Heart right ventricle (tissue), 16 donors: ENCODE results near the gene TEX101. TPM values are rescaled to one million over a fixed set of nuclear protein-coding genes. Genes with fewer than 3 reads are reported as not detected.

Source experiments
- ATAC-seq, 8 donors: fragments of 200-7000 bp; cut with Tn5 transposase; one replicate each; pipeline ENCODE4 v1.9.1; 2020; ENCODE audit warnings: mild to moderate bottlenecking in 8 of 8, moderate library complexity in 8 of 8, moderate number of reproducible peaks in 1 of 8
- DNase-seq, 2 donors: peaks; one replicate each; pipeline ENCODE4 v3.0.0-alpha.2; 2020
- H3K27ac ChIP-seq, 10 donors: fragments of 200-600 bp; sonication (generic) in 2 of 10; one replicate each; pipeline versions ENCODE4 v1.5.0 to v1.8.0; 2020 to 2022; ENCODE audit warnings: mild to moderate bottlenecking in 3 of 10
- H3K27me3 ChIP-seq, 7 donors: fragments of 200-600 bp; one replicate each; pipeline ENCODE4 v1.8.0; 2021 to 2022; ENCODE audit warnings: mild to moderate bottlenecking in 2 of 7
- H3K36me3 ChIP-seq, 9 donors: fragments of 200-600 bp; sonication (generic) in 1 of 9; one replicate each; pipeline versions ENCODE4 v1.5.0 to v1.8.0; 2020 to 2022; ENCODE audit warnings: mild to moderate bottlenecking in 2 of 9
- H3K4me1 ChIP-seq, 9 donors: fragments of 200-600 bp; sonication (generic) in 1 of 9; one replicate each; pipeline versions ENCODE4 v1.5.0 to v1.8.0; 2020 to 2022; ENCODE audit warnings: mild to moderate bottlenecking in 4 of 9
- H3K4me3 ChIP-seq, 10 donors: fragments of 200-600 bp; sonication (generic) in 2 of 10; one replicate each; pipeline versions ENCODE4 v1.5.0 to v1.8.0; 2020 to 2022; ENCODE audit warnings: mild to moderate bottlenecking in 7 of 10, moderate library complexity in 2 of 10
- H3K9me3 ChIP-seq, 11 donors: fragments of 200-600 bp in 10 of 11; sonication (generic) in 2 of 11; one replicate each; pipeline versions ENCODE4 v1.5.0 to v1.8.0; 2013 to 2022; ENCODE audit warnings: mild to moderate bottlenecking in 2 of 11, control low read depth in 1 of 11, moderate library complexity in 1 of 11
- WGBS, 2 donors: extraction: QIAGEN DNeasy Blood & Tissue Kit; methylation state at CpG; one replicate each; pipeline ENCODE4 v1.1.7; 2013; ENCODE audit warnings: inconsistent platforms in 1 of 2; 5-methylcytosine and 5-hydroxymethylcytosine counted together
- intact Hi-C, 10 donors: fragments of 100-400 bp; cut with DNase I; formaldehyde crosslinking; loops; one replicate each; pipeline versions ENCODE4 v1.11.1 to v1.14.2; 2022
- polyA plus RNA-seq, 2 donors: library from polyadenylated mRNA; stranded (reverse); fragments of 200-250 nt; gene quantifications; one replicate each; pipeline ENCODE4 v1.2.3, GENCODE V29; 2013
- total RNA-seq, 10 donors: library from RNA; stranded (reverse); fragmentation: NEBNext Ultra II Directional in 3 of 10; extraction: Animal tissue kit (Norgen Biotek cat#: 25700) in 3 of 10; gene quantifications; one replicate each; pipeline versions ENCODE4 v1.2.1 to v1.2.4, GENCODE V29; 2021 to 2023
- TF ChIP-seq, protein P1 (sequence below), 9 donors: fragments of 200-600 bp; sonication (generic) in 2 of 9; IDR thresholded peaks; one replicate each; pipeline versions ENCODE4 v1.5.0 to v1.8.0; 2021 to 2022; ENCODE audit warnings: antibody characterized with exemption in 9 of 9, mild to moderate bottlenecking in 5 of 9, moderate library complexity in 1 of 9
- donor health status: Arrhythmogenic right ventricular cardiomyopathy.
- donor health status: ischemic (EF 13 %, LVEDD 7.1; RV severe dilation, severe dysfunction).
- donor health status: healthy with polysubstance abuse.
- donor health status: DM: no; HTN: yes; CAD: no.
- donor health status: DM: no; HTN: no; CAD: no.
- donor health status: ischemic (EF 25% LVEDD 6.9; RV normal size, moderate dysfunction).
- donor health status: ischemic (EF 25% LVEDD 5.7; RV mildly dilated, moderate dysfunction).
- donor health status: healthy.
- donor health status: DM: yes; HTN: yes; CAD: no.
- donor health status: Ischemic cardiomyopathy.
- donor health status: ischemic (EF 35%, LVEDD 5.7; RV mildly dilated, moderate dysfunction).
- donor health status: nonischemic (EF 11% LVEDD 7.7; RV severe dilation, severe dysfunction).
- donor health status: DM: yes; HTN: yes; CAD: no.
- donor health status: PGD.
- donor health status: ischemic (EF 29% LVEDD 5.4; RV normal size, mild dysfunction).
- donor health status: nonischemic (EF 23%, LVEDD 6.1; RV moderate dilation, normal function).

Gene TEX101
- total and polyA plus RNA-seq, 12 donors, result not detected

DNA sequence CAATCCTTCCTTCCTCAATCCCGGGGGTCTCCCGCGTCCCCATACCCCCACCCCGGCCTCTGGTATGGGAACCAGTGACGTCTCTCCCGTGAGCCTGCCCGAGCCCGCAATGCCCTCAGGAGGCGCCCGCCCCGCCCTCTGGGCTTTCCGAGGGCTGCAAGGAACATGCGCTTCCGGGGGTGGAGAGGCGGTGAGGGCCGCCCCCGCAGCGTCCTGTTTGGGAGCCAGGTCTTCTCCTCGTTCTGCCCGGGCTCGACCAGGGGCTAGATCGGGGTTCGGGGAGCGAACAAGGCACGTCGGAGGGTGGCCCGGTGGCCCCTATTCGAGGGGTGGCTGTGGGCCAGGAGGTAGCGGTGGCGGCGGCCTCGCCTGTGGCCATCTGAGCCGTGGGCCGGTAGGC, 6.6 kb upstream of the TEX101 start:
- ATAC-seq (no peak), DNase-seq (no peak)
- Histone ChIP-seq H3K27me3 (peaks cover 0 to 36% (median 17%) of the 10 kb centered on the region in 7 donors), H3K9me3 (no peaks in the 10 kb centered on the region), H3K4me3 (no peak overlapping the region), H3K4me1 (no peaks in the 10 kb centered on the region), H3K27ac (no peak overlapping the region), H3K36me3 (no peaks in the 10 kb centered on the region)
- 83% methylated on average over 31 to 34 of the region's 34 CpGs for WGBS, 2 donors
- TF ChIP-seq, protein P1, sequence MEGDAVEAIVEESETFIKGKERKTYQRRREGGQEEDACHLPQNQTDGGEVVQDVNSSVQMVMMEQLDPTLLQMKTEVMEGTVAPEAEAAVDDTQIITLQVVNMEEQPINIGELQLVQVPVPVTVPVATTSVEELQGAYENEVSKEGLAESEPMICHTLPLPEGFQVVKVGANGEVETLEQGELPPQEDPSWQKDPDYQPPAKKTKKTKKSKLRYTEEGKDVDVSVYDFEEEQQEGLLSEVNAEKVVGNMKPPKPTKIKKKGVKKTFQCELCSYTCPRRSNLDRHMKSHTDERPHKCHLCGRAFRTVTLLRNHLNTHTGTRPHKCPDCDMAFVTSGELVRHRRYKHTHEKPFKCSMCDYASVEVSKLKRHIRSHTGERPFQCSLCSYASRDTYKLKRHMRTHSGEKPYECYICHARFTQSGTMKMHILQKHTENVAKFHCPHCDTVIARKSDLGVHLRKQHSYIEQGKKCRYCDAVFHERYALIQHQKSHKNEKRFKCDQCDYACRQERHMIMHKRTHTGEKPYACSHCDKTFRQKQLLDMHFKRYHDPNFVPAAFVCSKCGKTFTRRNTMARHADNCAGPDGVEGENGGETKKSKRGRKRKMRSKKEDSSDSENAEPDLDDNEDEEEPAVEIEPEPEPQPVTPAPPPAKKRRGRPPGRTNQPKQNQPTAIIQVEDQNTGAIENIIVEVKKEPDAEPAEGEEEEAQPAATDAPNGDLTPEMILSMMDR (IDR thresholded peaks at IDR 0.05), result no peak
- intact Hi-C loops, result no loop called here

DNA sequence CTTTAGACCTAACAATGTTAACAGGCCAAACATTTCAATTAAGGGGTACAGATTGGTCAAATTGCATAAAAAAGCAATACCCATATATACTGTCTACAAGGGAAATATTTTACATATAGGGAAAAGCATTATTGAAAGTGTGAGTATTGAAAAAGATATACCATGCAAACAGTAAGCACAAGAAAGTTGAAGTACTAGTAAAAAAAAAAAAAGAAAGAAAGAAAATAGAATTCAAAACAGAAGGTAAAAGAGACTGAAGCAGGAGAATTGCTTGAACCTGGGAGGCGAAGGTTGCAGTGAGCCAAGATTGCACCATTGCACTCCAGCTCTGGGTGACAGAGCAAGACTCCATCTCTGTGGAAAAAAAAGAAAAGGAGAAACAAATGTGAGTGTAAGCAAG, 5.3 kb upstream of the TEX101 start:
- no peak for DNase-seq
- no peak overlapping the region for H3K27ac ChIP-seq
- ATAC-seq, result no peak
- no peak overlapping the region for H3K4me3 ChIP-seq
- H3K4me1 ChIP-seq, result no peaks in the 10 kb centered on the region
- TF ChIP-seq, protein P1 (IDR thresholded peaks at IDR 0.05), result no peak
- intact Hi-C loops, result no loop called here
- H3K9me3 ChIP-seq, result no peaks in the 10 kb centered on the region
- 87 to 91% methylated on average over 1 of the region's 1 CpG for WGBS, 2 donors
- no peaks in the 10 kb centered on the region for H3K36me3 ChIP-seq
- H3K27me3 ChIP-seq, result peaks cover 0 to 33% (median 16%) of the 10 kb centered on the region in 7 donors

DNA sequence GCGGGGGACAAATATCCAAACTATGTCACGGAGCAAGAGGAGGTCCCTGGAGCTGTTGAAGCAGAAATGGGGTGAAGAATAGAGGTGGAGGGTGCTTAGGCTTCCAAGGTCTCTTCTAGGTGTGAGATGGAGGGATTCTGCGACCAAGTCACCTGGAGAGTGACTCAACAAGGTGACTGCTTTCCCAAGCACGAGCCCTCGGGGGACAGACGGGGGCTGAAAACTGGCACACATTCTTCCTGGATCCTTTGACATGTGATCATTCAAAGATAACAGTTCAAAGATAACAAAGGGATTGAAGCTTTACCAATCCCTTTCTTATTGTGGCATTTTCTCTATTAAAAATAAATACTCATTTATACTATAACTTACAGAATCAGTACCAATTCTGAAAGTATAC, 2.2 kb upstream of the TEX101 start:
- no peaks in the 10 kb centered on the region for H3K4me1 ChIP-seq
- no peak overlapping the region for H3K27ac ChIP-seq
- ATAC-seq (no peak), DNase-seq (no peak)
- TF ChIP-seq, protein P1 (IDR thresholded peaks at IDR 0.05), result no peak
- WGBS, 2 donors, result 77 to 83% methylated on average over 6 of the region's 6 CpGs
- H3K4me3 ChIP-seq, result no peak overlapping the region
- H3K27me3 ChIP-seq, result peaks cover 0 to 8% (median 3%) of the 10 kb centered on the region in 7 donors
- no peaks in the 10 kb centered on the region for H3K36me3 ChIP-seq
- intact Hi-C loops, result no loop called here
- H3K9me3 ChIP-seq, result no peaks in the 10 kb centered on the region

DNA sequence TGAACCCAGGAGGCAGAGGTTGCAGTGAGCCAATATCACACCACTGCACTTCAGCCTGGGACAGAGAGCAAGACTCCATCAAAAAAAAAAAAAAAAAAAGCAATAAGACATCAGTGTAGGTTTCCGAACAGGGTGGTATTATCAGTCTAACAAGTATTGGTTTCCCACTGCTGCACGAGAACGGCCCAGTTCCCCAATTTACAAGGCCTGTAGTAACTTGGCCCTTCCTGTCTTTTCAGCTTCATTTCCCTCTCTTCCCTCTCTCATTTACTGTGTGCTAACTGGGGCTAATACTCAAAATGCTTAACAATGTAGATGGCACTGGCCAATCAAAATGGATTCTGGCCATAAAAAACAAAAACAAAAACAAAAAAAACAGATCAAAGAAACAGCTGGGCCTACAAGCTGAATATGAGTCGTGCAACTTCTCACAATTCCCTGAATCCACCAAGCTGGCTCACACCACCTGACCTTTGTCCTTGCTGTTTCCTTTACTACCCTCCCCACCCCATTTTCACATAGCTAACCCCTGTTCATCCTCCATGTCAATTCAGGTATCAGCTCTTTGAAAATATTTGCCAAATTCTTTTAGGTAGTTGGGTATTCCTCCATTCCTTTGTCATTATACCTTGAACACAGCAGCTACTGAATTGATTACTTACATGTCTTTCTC, 2.4 kb downstream of the TEX101 start:
- no peaks in the 10 kb centered on the region for H3K4me1 ChIP-seq
- intact Hi-C loops, result no loop called here
- DNase-seq, result no peak
- ATAC-seq, result no peak
- WGBS, 2 donors, result 76 to 78% methylated on average over 4 of the region's 4 CpGs
- TF ChIP-seq, protein P1 (IDR thresholded peaks at IDR 0.05), result no peak
- H3K4me3 ChIP-seq, result no peak overlapping the region
- H3K27ac ChIP-seq, result no peak overlapping the region
- no peaks in the 10 kb centered on the region for H3K9me3 ChIP-seq
- H3K36me3 ChIP-seq, result no peaks in the 10 kb centered on the region
- H3K27me3 ChIP-seq, result peaks cover 0 to 4% (median 0%) of the 10 kb centered on the region in 7 donors
